ENCODE data around the gene OR6B2. TPM values are rescaled to one million over a fixed set of nuclear protein-coding genes. Genes with fewer than 3 reads are reported as not detected.

OR6B2 gene
- total and polyA plus RNA-seq, 2 experiments from 2014 or later, result not detected

DNA sequence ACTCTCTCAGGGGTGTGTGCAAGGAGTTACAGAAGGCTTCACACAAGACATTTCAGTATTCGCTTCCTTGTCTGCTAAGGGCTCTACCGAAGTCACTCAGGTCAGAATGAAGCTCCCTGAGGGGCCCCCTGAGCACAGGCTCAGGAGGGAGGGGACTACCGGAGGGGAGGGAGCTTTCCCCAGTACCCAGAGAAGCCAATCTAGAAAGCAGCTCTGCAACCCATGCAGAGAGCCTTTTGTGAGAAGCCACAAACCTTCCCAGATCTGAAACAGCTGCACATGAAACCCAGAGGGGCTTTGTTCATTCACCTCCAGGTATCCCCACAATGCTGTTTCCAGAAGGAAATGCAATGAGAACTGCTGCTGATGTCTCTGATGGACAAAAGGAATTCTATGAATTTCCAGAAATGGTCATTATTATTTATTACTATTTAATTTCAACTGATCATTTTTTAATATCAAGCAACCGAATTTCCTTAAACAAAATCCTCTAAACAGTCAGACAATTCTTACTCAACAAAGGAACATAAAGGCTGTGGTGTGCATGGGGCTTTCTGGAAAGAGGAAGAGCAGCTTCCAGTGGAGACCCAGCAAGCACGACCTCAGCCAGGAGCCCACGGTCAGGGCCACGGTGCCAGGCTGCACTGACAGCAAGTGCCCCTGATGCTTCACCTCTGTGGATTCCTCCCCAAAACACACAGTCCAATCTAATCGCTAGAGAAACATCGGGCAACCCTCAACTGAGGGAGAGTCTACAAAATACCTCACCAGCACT lies 47.0 kb downstream of the OR6B2 start:
- no peaks in the 10 kb centered on the region for H3K9me2 ChIP-seq (ENCODE audit: insufficient read depth)
- 85 to 86% methylated on average over 9 of the region's 9 CpGs for WGBS, 2 experiments (ENCODE audit: low coverage in 1 of 2, low lambda C conversion rate in 2 of 2, missing lambda C conversion rate in 2 of 2)
- H3K79me2 ChIP-seq (ENCODE audit: insufficient read depth), result peaks cover 18% of the 10 kb centered on the region; the same call in 1 of the 2 replicates
- peaks cover 4% of the 10 kb centered on the region; the same call in 1 of the 2 replicates for H3K4me1 ChIP-seq (ENCODE audit: insufficient read depth)
- H4K20me1 ChIP-seq (ENCODE audit: insufficient read depth), result no peaks in the 10 kb centered on the region
- no peak overlapping the region for H3K9ac ChIP-seq
- no peaks in the 10 kb centered on the region for H3K27me3 ChIP-seq (replicated peaks; ENCODE audit: insufficient read depth)
- no peak overlapping the region for H3K4me2 ChIP-seq (ENCODE audit: unreplicated experiment)
- peaks cover 29% of the 10 kb centered on the region for H3K36me3 ChIP-seq (ENCODE audit: low read depth)
- no peak overlapping the region for H3K27ac ChIP-seq
- in situ Hi-C loops (cut with MboI), result no loop called here
- H2AFZ ChIP-seq, result no peak overlapping the region
- no peaks in the 10 kb centered on the region for H3K9me3 ChIP-seq (ENCODE audit: low read depth)
- 0 out of 2 replicates have a peak, but pooled peaks cover 4% of the 10 kb centered on the region for H3F3A ChIP-seq (ENCODE audit: insufficient read depth)
- TF ChIP-seq EZH2 (IDR thresholded peaks at IDR 0.05; ENCODE audit: insufficient read depth, poor library complexity, severe bottlenecking) (no peak), EZH2phosphoT487 (IDR thresholded peaks at IDR 0.05; ENCODE audit: insufficient read depth, low read depth) (no peak)
- H3K4me3 ChIP-seq, result no peak overlapping the region
- no peak for DNase-seq

Other genes with a start within 250 kb of the OR6B2 start
- gene NDUFA10, start 5.1 kb downstream of the OR6B2 start, total RNA-seq (2014; rRNA removed; shearing (Covaris generic)), result 154 and 207 TPM in 2 replicates
- 136 and 148 TPM in 2 replicates for gene NDUFA10, start 5.1 kb downstream of the OR6B2 start, polyA plus RNA-seq (2016; fragmentation: Nextera tagmentation; extraction: Ambion mirVana)
- gene OR6B3, start 23.1 kb upstream of the OR6B2 start, total RNA-seq (2014; rRNA removed; shearing (Covaris generic)), result not detected in 2 replicates
- gene OR6B3, start 23.1 kb upstream of the OR6B2 start, polyA plus RNA-seq (2016; fragmentation: Nextera tagmentation; extraction: Ambion mirVana), result not detected in 2 replicates
- 114 and 255 TPM in 2 replicates for gene COPS9, start 105.9 kb upstream of the OR6B2 start, total RNA-seq (2014; rRNA removed; shearing (Covaris generic))
- 340 and 350 TPM in 2 replicates for gene COPS9, start 105.9 kb upstream of the OR6B2 start, polyA plus RNA-seq (2016; fragmentation: Nextera tagmentation; extraction: Ambion mirVana)
- not detected in 2 replicates for gene OTOS, start 110.2 kb upstream of the OR6B2 start, total RNA-seq (2014; rRNA removed; shearing (Covaris generic))
- not detected in 2 replicates for gene OTOS, start 110.2 kb upstream of the OR6B2 start, polyA plus RNA-seq (2016; fragmentation: Nextera tagmentation; extraction: Ambion mirVana)